H1 (cell line): ENCODE measurements around the gene CERS5. TPM values are rescaled to one million over a fixed set of nuclear protein-coding genes. Genes with fewer than 3 reads are reported as not detected.

Experiments
- CTCF ChIA-PET: fragments of 300-600 bp; sonication (Branson Sonifier 250); formaldehyde crosslinking; loops from one replicate; lab custom pipeline; 2021; ENCODE audit not compliant: partially characterized antibody; lab: Charles Lee
- POLR2A ChIA-PET: fragments of 300-600 bp; sonication (Branson Sonifier 250); formaldehyde crosslinking; loops from one replicate; lab custom pipeline; 2021; ENCODE audit warnings: inconsistent platforms; ENCODE audit not compliant: partially characterized antibody; lab: Charles Lee
- DNase-seq, 2 experiments: peaks; one replicate each; pipeline versions ENCODE4 v3.0.0 to v3.0.0-alpha.2; 2010 to 2022; ENCODE audit warnings: low spot score in 2 of 2, low read depth in 1 of 2, mixed read lengths in 1 of 2
- FAIRE-seq: peaks from 2 replicates; lab custom pipeline; 2011; peaks lifted over from hg19 to GRCh38; lab: Jason Lieb, UNC
- H2AFZ ChIP-seq: 2 replicates; pipeline ENCODE4 v1.8.1; 2012; ENCODE audit warnings: low read length, inconsistent platforms
- H2AK5ac ChIP-seq: 2 replicates; pipeline ENCODE4 v1.6.1; 2013; ENCODE audit warnings: low read depth, low read length
- H2BK120ac ChIP-seq: replicated peaks from 2 replicates; pipeline ENCODE3; 2013; ENCODE audit warnings: low read depth, low read length, inconsistent platforms
- H2BK12ac ChIP-seq: 2 replicates; pipeline ENCODE4 v1.6.1; 2013; ENCODE audit warnings: low read depth, low read length
- H2BK15ac ChIP-seq: 2 replicates; pipeline ENCODE4 v1.6.1; 2013; ENCODE audit warnings: low read length
- H2BK20ac ChIP-seq: 2 replicates; pipeline ENCODE4 v1.6.1; 2013; ENCODE audit warnings: low read length
- H2BK5ac ChIP-seq: 2 replicates; pipeline ENCODE4 v1.6.1; 2013; ENCODE audit warnings: low read depth, low read length
- H3K14ac ChIP-seq: 2 replicates; pipeline ENCODE4 v1.6.1; 2013; ENCODE audit warnings: inconsistent platforms; ENCODE audit not compliant: insufficient read length
- H3K18ac ChIP-seq: 2 replicates; pipeline ENCODE4 v1.6.1; 2013; ENCODE audit warnings: low read length; ENCODE audit errors: extremely low read depth
- H3K23ac ChIP-seq: 2 replicates; pipeline ENCODE4 v1.6.1; 2013; ENCODE audit warnings: inconsistent platforms; ENCODE audit not compliant: insufficient read length
- H3K23me2 ChIP-seq: 2 replicates; pipeline ENCODE4 v1.6.1; 2013; ENCODE audit warnings: low read depth, low read length
- H3K27ac ChIP-seq: 2 replicates; pipeline ENCODE4 v1.6.1; 2011; ENCODE audit warnings: low read depth, low read length, inconsistent platforms
- H3K27me3 ChIP-seq, 4 experiments: replicated peaks in 1 of 4; 1 replicate in 1 of 4; 2 replicates in 3 of 4; pipeline versions ENCODE4 v1.6.1 to v1.8.1; 2011 to 2013; ENCODE audit warnings: low read length in 3 of 4, mild to moderate bottlenecking in 3 of 4, inconsistent platforms in 2 of 4, mixed read lengths in 2 of 4, moderate library complexity in 1 of 4; ENCODE audit not compliant: control insufficient read depth in 3 of 4, insufficient read depth in 3 of 4; ENCODE audit errors: extremely low read depth in 1 of 4
- H3K36me3 ChIP-seq, 4 experiments: 2 replicates each; pipeline versions ENCODE4 v1.6.1 to v1.8.1; 2011 to 2013; ENCODE audit warnings: mild to moderate bottlenecking in 4 of 4, low read length in 3 of 4, moderate library complexity in 2 of 4, control low read depth in 1 of 4, inconsistent platforms in 1 of 4; ENCODE audit not compliant: insufficient read depth in 4 of 4, control insufficient read depth in 2 of 4
- H3K4ac ChIP-seq: replicated peaks from 2 replicates; pipeline ENCODE3; 2013; ENCODE audit warnings: low read length, low read depth, mixed read lengths, inconsistent platforms; ENCODE audit not compliant: insufficient read length
- H3K4me1 ChIP-seq, 4 experiments: replicated peaks in 1 of 4; 1 replicate in 1 of 4; 2 replicates in 3 of 4; pipeline versions ENCODE4 v1.6.1 to v1.8.1; 2011 to 2013; ENCODE audit warnings: low read length in 3 of 4, inconsistent platforms in 2 of 4, mixed read lengths in 1 of 4; ENCODE audit not compliant: insufficient read depth in 4 of 4, control insufficient read depth in 3 of 4
- H3K4me2 ChIP-seq, 2 experiments: 2 replicates each; pipeline versions ENCODE4 v1.6.1 to v1.8.1; 2011 to 2013; ENCODE audit warnings: low read depth in 2 of 2, low read length in 2 of 2, control low read depth in 1 of 2, inconsistent platforms in 1 of 2, mild to moderate bottlenecking in 1 of 2; ENCODE audit not compliant: insufficient read depth in 1 of 2
- H3K4me3 ChIP-seq, 4 experiments: fragments of 200-600, 300-600 bp in 1 of 4; sonication (generic), shearing (Covaris generic), sonication (Bioruptor Twin) in 1 of 4; 2 replicates each; pipeline versions ENCODE4 v1.5.1 to v1.8.1; 2011 to 2016; ENCODE audit warnings: low read length in 4 of 4, low read depth in 3 of 4, control low read depth in 2 of 4, inconsistent platforms in 2 of 4, mild to moderate bottlenecking in 2 of 4, mixed read lengths in 1 of 4, moderate library complexity in 1 of 4; ENCODE audit not compliant: insufficient read depth in 2 of 4; ENCODE audit errors: extremely low read depth in 1 of 4
- H3K56ac ChIP-seq: replicated peaks from 2 replicates; pipeline ENCODE3; 2013; ENCODE audit warnings: low read depth, mild to moderate bottlenecking, mixed read lengths, low read length, inconsistent platforms; ENCODE audit not compliant: insufficient read length
- H3K79me1 ChIP-seq: 2 replicates; pipeline ENCODE4 v1.6.1; 2013; ENCODE audit warnings: low read depth, low read length, control low read depth
- H3K79me2 ChIP-seq, 2 experiments: 2 replicates each; pipeline versions ENCODE4 v1.6.1 to v1.8.1; 2012 to 2013; ENCODE audit warnings: low read length in 2 of 2, mild to moderate bottlenecking in 2 of 2, inconsistent platforms in 1 of 2; ENCODE audit not compliant: insufficient read depth in 2 of 2, control insufficient read depth in 1 of 2
- H3K9ac ChIP-seq, 4 experiments: replicated peaks in 1 of 4; 1 replicate in 1 of 4; 2 replicates in 3 of 4; pipeline versions ENCODE4 v1.6.1 to v1.8.1; 2011 to 2013; ENCODE audit warnings: low read depth in 3 of 4, low read length in 3 of 4, control low read depth in 2 of 4, mild to moderate bottlenecking in 2 of 4, moderate library complexity in 2 of 4, inconsistent platforms in 1 of 4; ENCODE audit errors: extremely low read depth in 1 of 4
- H3K9me3 ChIP-seq, 2 experiments: 2 replicates each; pipeline versions ENCODE4 v1.6.1 to v1.8.1; 2012 to 2013; ENCODE audit warnings: mild to moderate bottlenecking in 2 of 2, moderate library complexity in 2 of 2, control low read depth in 1 of 2, inconsistent platforms in 1 of 2, low read depth in 1 of 2, low read length in 1 of 2, mixed read lengths in 1 of 2; ENCODE audit not compliant: insufficient read depth in 2 of 2
- H4K20me1 ChIP-seq, 2 experiments: replicated peaks in 1 of 2; 2 replicates each; pipeline versions ENCODE3 to v1.8.1; 2011 to 2013; ENCODE audit warnings: inconsistent platforms in 2 of 2, low read length in 2 of 2, mild to moderate bottlenecking in 1 of 2; ENCODE audit not compliant: insufficient read depth in 2 of 2, control insufficient read depth in 1 of 2
- H4K5ac ChIP-seq: 2 replicates; pipeline ENCODE4 v1.6.1; 2013; ENCODE audit warnings: low read length, low read depth, mixed read lengths, inconsistent platforms; ENCODE audit not compliant: insufficient read length
- H4K8ac ChIP-seq: 2 replicates; pipeline ENCODE4 v1.8.0; 2013; ENCODE audit warnings: mild to moderate bottlenecking, moderate library complexity, low read length, inconsistent platforms; ENCODE audit not compliant: insufficient read depth; ENCODE audit errors: extremely low read depth
- H4K91ac ChIP-seq: replicated peaks from 2 replicates; pipeline ENCODE3; 2013; ENCODE audit warnings: low read length, mixed read lengths, inconsistent platforms; ENCODE audit not compliant: insufficient read length
- ASH2L ChIP-seq: fragments of 200-600, 300-600 bp; sonication (generic); IDR thresholded peaks from one replicate; pipeline ENCODE4 v1.7.1; 2017; ENCODE audit warnings: low read length
- CBX5 ChIP-seq: fragments of 300-800, 300-1000 bp; sonication (generic); IDR thresholded peaks from 2 replicates; pipeline ENCODE4 v1.7.1; 2016; ENCODE audit warnings: antibody characterized with exemption, low read length, low read depth
- SP1 ChIP-seq: IDR thresholded peaks from 2 replicates; pipeline ENCODE4 v1.6.1; 2011; ENCODE audit warnings: low read depth, low read length
- SRF ChIP-seq: IDR thresholded peaks from 2 replicates; pipeline ENCODE4 v1.6.1; 2011; ENCODE audit warnings: mild to moderate bottlenecking, low read depth, low read length, moderate library complexity
- SUZ12 ChIP-seq: fragments of 200-600 bp; sonication (generic); IDR thresholded peaks from 2 replicates; pipeline ENCODE4 v1.6.1; 2012; ENCODE audit warnings: mild to moderate bottlenecking, inconsistent platforms, low read length, moderate library complexity, mixed read lengths
- TAF1 ChIP-seq: IDR thresholded peaks from 2 replicates; pipeline ENCODE4 v1.6.1; 2011; ENCODE audit warnings: mild to moderate bottlenecking, low read depth, low read length
- WGBS, 2 experiments: shearing (Covaris generic) in 1 of 2; methylation state at CpG; one replicate each; pipeline versions ENCODE4 v1.1.6 to v1.1.7; 2013 to 2015; ENCODE audit warnings: low lambda C conversion rate in 2 of 2, mixed read lengths in 2 of 2, inconsistent platforms in 1 of 2, low coverage in 1 of 2, missing lambda C conversion rate in 1 of 2; ENCODE audit not compliant: insufficient replicate concordance in 2 of 2, insufficient coverage in 1 of 2, insufficient read length in 1 of 2; ENCODE audit errors: extremely low coverage in 1 of 2, missing lambda C conversion rate in 1 of 2; 5-methylcytosine and 5-hydroxymethylcytosine counted together
- polyA plus RNA-seq, 7 experiments: library from polyadenylated mRNA; depleted of rRNA in 3 of 7; stranded (reverse) in 5 of 7; unstranded in 2 of 7; fragments of >200 nt in 5 of 7; fragments of 200-250 nt in 2 of 7; gene quantifications; 1 replicate in 5 of 7; 2 replicates in 1 of 7; 4 replicates in 1 of 7; pipeline versions ENCODE4 v1.2.1 to v1.2.3, GENCODE V29; 2011 to 2013; ENCODE audit warnings: missing spikeins in 2 of 7, mixed read lengths in 2 of 7
- total RNA-seq: library from RNA; stranded (reverse); fragmentation: NEBNext Ultra II Directional; extraction: Animal tissue kit (Norgen Biotek cat#: 25700); gene quantifications from 2 replicates; pipeline ENCODE4 v1.2.1, GENCODE V29; 2021
- TF ChIP-seq, protein P1 (sequence below), 3 experiments: IDR thresholded peaks; 1 replicate in 2 of 3; 2 replicates in 1 of 3; pipeline versions ENCODE4 v1.5.1 to v1.6.1; 2011; ENCODE audit warnings: low read length in 3 of 3, mild to moderate bottlenecking in 3 of 3, inconsistent platforms in 2 of 3, low read depth in 1 of 3, moderate library complexity in 1 of 3; ENCODE audit not compliant: insufficient read depth in 1 of 3; ENCODE audit errors: control extremely low read depth in 1 of 3

CERS5 gene
- total and polyA plus RNA-seq, 2 of the 8 experiments (the other 6 are each of a cell fraction or from before 2014, with no cell fraction given): 69.2 to 119 TPM

DNA sequence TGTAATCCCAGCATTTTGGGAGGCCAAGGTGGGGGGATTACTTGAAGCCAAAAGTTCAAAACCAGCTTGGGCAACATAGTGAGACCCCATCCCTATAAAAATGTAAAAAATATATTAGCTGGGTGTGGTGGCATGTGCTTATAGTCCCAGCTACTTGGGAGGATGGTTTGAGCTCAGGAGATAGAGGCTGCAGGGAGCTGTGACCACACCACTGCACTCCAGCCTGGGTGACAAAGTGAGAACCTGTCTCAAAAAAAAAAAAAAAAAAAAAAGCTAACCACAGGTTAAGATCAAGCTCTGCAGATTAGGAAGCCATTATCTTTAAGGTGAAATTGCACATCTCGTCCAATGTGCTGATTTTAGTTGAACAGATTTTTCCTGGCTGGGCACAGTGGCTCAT lies 23.7 kb upstream of the CERS5 start:
- Histone ChIP-seq H3K23me2 (no peaks in the 10 kb centered on the region), H2BK5ac (no peak overlapping the region), H4K20me1 (no peaks in the 10 kb centered on the region), H4K91ac (no peak overlapping the region), H2AFZ (no peak overlapping the region), H3K27ac (no peak overlapping the region), H3K27me3 (no peaks in the 10 kb centered on the region), H3K4me2 (no peak overlapping the region), H3K14ac (no peak overlapping the region), H2BK120ac (no peak overlapping the region), H3K56ac (no peak overlapping the region), H3K4me1 (no peaks in the 10 kb centered on the region), H3K18ac (no peak overlapping the region), H3K9ac (no peak overlapping the region), H2BK20ac (no peak overlapping the region), H3K79me1 (no peaks in the 10 kb centered on the region), H3K23ac (no peak overlapping the region), H2BK15ac (no peak overlapping the region), H3K36me3 (peaks cover 0 to 11% (median 5%) of the 10 kb centered on the region in 4 experiments; a peak in 4 of 8 replicates), H3K4ac (no peak overlapping the region), H4K5ac (no peak overlapping the region), H3K79me2 (no peaks in the 10 kb centered on the region), H2AK5ac (no peak overlapping the region), H2BK12ac (no peak overlapping the region), H3K4me3 (no peak overlapping the region), H4K8ac (no peak overlapping the region), H3K9me3 (no peaks in the 10 kb centered on the region)
- no peak for DNase-seq
- WGBS, 2 experiments: no CpG with 5 or more reads among the region's 1 CpG
- ChIA-PET POLR2A (no interaction called here), CTCF (interaction anchor here (0.7 to 1.1 kb wide), 3 partner anchors 11 to 124 kb away, joined by 3 read pairs; no protein-coding TSS in a partner anchor)
- no peak for FAIRE-seq
- TF ChIP-seq, protein P1, sequence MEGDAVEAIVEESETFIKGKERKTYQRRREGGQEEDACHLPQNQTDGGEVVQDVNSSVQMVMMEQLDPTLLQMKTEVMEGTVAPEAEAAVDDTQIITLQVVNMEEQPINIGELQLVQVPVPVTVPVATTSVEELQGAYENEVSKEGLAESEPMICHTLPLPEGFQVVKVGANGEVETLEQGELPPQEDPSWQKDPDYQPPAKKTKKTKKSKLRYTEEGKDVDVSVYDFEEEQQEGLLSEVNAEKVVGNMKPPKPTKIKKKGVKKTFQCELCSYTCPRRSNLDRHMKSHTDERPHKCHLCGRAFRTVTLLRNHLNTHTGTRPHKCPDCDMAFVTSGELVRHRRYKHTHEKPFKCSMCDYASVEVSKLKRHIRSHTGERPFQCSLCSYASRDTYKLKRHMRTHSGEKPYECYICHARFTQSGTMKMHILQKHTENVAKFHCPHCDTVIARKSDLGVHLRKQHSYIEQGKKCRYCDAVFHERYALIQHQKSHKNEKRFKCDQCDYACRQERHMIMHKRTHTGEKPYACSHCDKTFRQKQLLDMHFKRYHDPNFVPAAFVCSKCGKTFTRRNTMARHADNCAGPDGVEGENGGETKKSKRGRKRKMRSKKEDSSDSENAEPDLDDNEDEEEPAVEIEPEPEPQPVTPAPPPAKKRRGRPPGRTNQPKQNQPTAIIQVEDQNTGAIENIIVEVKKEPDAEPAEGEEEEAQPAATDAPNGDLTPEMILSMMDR (IDR thresholded peaks at IDR 0.05; ENCODE audit: control extremely low read depth in 1 of 3, insufficient read depth in 1 of 3, low read depth in 1 of 3, low read length in 3 of 3): no peak
- TF ChIP-seq SRF (no peak), TAF1 (no peak), ASH2L (no peak), SP1 (no peak), CBX5 (no peak), SUZ12 (no peak)
